GM20000 (cell line): ENCODE results near the gene CPED1.

ENCODE experiments used
- DNase-seq: peaks from one replicate; pipeline ENCODE4 v3.0.0; 2012; ENCODE audit warnings: low spot score
- CTCF ChIP-seq: IDR thresholded peaks from 2 replicates; pipeline ENCODE4 v1.5.1; 2012; ENCODE audit warnings: mild to moderate bottlenecking, control low read depth; ENCODE audit errors: extremely low read depth, missing control alignments

CPED1 gene

GRCh38 chr7:120997882-120998474 lies 9.5 kb downstream of the CPED1 start:
- no peak for DNase-seq
- no peak for TF ChIP-seq CTCF

GRCh38 chr7:120998520-120998919 lies 10.0 kb downstream of the CPED1 start:
- DNase-seq = no peak
- no peak for TF ChIP-seq CTCF

- TF ChIP-seq CTCF = no peak
- DNase-seq = no peak
These were observed 10.6 kb downstream of the CPED1 start for GRCh38 chr7:120998996-120999565.

GRCh38 chr7:121000081-121000983 lies 11.8 kb downstream of the CPED1 start:
- no peak for DNase-seq
- TF ChIP-seq CTCF = no peak

GRCh38 chr7:121001234-121001906 lies 12.9 kb downstream of the CPED1 start:
- no peak for TF ChIP-seq CTCF
- no peak for DNase-seq

- DNase-seq = no peak
- no peak for TF ChIP-seq CTCF
These were observed 13.7 kb downstream of the CPED1 start for GRCh38 chr7:121002048-121002756.
